GM11168 (cell line): Measurements from ENCODE around the gene RHPN2.
"Not testable (repeated sequence)": the region's sequence is repeated elsewhere in the genome, so short reads cannot be mapped to it uniquely, and the experiment has no call there.

Source experiments
- in situ Hi-C: fragments of 300-500 bp; cut with MboI; formaldehyde crosslinking; loops from one replicate; pipeline ENCODE4 v1.12.0; 2022; ENCODE audit warnings: low sequenced_read_pairs; ENCODE audit not compliant: unreplicated experiment

The RHPN2 gene

GRCh38 chr19:33035461-33035860 lies 29.2 kb downstream of the RHPN2 start:
- in situ Hi-C loops = no loop called here

DNA sequence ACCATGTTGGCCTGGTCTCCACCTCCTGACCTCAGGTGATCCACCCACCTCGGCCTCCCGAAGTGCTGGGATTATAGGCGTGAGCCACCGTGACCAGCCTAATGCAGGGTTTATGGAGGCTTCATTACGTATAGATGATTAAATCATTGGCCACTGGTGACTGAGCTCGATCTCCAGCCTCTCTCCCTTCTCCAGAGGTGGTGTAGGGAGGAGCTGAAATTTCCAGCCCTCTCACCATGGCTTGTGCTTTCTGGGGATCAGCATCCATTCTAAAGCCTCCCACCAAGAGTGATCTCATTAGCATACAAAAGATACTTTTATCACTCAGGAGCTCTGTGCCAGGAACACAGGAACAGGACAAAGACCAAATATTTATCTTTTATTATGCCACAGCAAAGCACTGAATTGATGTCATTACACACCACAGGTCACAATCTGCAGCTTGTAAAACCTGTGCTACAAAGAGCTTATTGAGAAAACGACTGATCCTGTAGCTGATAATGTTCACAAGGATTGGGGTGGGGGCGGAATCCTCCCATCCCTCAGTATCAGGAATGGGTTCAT lies 32.4 kb downstream of the RHPN2 start:
- in situ Hi-C loops = no loop called here

- in situ Hi-C loops = no loop called here
Measured at GRCh38 chr19:33029746-33030303, 34.9 kb downstream of the RHPN2 start.

GRCh38 chr19:33026602-33027001 lies 38.1 kb downstream of the RHPN2 start:
- in situ Hi-C loops = not testable (repeated sequence)

- in situ Hi-C loops = not testable (repeated sequence)
Measured at GRCh38 chr19:33025468-33026238, 39.0 kb downstream of the RHPN2 start.

- in situ Hi-C loops = no loop called here
Measured at GRCh38 chr19:33024398-33024797, 40.3 kb downstream of the RHPN2 start.

DNA sequence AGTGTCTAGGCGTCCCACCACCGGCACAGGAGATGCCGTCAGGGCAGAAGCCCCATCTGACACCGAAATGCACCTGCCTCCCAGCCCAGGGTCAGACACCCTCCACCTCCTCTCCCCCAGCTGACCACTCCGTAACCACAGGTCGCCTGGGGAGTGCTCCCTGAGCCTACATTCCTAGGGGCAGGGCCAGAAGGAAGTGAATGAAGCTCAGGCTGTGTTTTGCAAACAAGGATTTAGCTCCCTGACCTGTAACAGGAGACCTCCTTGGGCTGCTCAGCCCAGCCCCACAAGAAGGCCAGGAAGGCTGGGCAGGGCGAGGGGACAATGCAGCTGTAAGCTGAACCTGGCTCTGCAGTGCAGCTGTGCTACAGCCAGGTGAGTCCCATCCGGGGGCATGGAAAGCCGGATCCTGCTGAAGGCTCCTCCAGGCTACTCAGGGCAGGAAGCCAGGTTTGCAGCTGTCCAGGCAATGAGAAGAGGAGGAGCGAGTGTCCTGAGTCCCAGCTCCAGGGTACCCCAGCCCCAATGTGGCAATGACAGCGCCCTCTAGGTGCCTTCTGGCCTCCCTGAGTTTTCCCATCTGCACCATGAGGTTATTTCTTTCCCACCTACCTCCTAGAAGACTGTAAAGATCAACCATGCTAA lies 42.1 kb downstream of the RHPN2 start:
- in situ Hi-C loops = no loop called here

DNA sequence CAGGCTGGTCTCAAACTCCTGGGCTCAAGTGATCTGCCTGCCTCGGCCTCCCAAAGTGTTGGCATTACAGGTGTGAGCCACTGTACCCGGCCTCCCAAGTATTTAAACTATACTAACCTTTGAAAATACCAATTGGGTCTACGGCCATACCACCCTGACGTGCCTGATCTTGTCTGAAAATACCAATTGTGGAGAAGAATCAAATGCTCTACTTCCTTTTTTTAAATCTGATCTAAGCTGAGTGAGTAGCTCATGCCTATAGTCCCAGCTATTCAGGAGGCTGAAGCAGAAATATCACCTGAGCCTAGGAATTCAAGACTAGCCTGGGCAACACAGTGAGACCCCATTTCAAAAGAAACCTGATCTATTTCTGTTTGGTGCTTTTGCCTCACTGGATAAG lies 53.8 kb downstream of the RHPN2 start:
- in situ Hi-C loops = not testable (repeated sequence)

- in situ Hi-C loops = no loop called here
Measured at GRCh38 chr19:33008738-33009137, 56.0 kb downstream of the RHPN2 start.

- in situ Hi-C loops = no loop called here
Measured at GRCh38 chr19:33005440-33005839, 59.2 kb downstream of the RHPN2 start.

DNA sequence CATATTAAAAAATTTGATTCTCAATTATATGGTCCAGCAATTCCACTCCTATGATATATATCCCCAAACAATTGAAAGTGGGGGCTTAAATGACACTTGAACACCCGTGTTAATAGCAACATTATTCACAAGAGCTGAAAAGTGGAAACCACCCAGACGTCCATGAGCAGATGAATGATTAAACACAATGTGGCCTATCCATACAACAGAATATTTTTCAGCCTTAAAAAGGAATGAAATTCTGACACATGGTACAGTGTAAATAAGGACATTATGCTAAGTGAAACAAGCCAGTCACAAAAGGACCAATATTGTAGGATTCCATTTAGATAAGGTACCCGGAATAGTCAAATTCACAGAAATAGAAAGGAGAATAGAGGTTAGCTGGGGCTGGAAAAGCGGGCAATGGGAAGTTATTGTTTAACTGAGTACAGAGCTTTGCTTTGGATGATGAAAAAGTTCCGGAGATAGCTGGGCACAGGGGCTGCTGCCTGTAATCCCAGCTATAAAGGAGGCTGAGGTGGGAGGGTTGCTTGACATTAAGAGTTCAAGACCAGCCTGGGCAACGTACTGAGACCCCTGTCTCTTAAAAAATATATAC lies 61.2 kb downstream of the RHPN2 start:
- in situ Hi-C loops = not testable (repeated sequence)

GRCh38 chr19:33002126-33002865 lies 62.4 kb downstream of the RHPN2 start:
- in situ Hi-C loops = not testable (repeated sequence)

DNA sequence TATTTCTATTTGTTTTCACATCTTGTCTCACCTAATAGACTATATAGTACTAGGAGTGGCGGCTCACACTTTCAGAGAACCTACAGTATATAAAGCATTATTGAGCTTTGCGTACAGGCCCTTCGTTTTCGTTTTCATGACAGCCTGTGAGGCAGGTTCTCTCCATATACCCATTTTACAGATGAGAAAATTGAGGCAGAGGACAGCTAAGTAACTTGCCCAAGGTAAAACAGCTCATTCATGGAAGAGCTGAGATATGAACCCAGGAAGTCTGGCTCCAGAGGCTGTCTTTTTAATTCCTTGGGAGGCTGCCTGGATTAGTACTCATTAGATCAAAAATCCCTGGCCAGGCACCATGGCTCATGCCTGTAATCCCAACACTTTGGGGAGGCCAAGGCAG lies 63.8 kb downstream of the RHPN2 start:
- in situ Hi-C loops = no loop called here

DNA sequence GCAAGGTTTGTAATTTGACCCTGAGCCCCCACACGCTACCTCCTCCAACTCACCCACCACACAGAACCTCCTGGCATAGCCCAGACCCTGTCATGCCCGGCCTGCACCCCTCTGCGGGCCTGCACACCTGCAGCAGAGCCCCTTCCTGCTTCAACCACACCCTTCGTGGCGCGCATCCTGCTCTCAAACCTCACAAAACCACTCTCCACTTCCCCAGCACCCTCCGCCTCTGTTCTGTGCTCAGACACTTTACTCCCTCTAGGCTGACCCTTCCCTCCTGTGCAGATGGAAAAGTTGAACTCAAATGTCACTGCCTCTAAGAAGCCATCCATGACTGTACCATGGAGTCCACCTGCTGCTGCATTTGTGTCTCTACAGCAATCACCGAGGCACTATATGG lies 64.2 kb downstream of the RHPN2 start:
- in situ Hi-C loops = no loop called here

- in situ Hi-C loops = no loop called here
Measured at GRCh38 chr19:32998722-32999121, 66.0 kb downstream of the RHPN2 start.

DNA sequence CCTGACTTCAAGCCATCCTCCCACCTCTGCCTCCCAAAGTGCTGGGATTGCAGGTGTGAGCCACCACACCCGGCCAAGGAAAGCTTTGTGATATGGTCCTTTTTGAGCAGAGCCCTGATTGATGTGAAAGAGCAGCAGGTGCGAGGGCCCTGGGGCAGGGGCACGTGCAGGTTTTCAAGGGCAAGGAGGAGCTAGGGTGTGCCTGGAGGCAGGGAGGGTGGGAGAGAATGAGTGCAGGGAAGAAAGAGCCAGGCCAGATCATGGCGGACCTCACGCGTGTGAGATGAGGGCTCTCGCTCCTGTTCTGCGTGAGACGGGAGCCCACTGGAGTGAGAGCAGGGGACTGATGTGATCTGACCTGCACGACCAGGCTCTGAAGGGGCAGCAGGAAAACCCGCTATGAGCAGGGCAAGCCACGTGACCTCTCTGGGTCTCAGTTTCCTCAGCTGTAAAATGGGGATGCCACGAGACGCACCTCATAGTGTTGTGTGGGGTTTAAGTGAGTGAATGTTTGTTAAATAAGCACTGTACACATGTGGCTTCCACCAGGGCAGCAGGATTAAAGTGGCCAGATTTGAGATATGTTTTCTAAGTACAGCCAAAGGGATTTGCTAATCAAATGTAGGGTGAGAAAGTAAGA lies 66.9 kb downstream of the RHPN2 start:
- in situ Hi-C loops = no loop called here

GRCh38 chr19:32997061-32997464 lies 67.6 kb downstream of the RHPN2 start:
- in situ Hi-C loops = not testable (repeated sequence)

DNA sequence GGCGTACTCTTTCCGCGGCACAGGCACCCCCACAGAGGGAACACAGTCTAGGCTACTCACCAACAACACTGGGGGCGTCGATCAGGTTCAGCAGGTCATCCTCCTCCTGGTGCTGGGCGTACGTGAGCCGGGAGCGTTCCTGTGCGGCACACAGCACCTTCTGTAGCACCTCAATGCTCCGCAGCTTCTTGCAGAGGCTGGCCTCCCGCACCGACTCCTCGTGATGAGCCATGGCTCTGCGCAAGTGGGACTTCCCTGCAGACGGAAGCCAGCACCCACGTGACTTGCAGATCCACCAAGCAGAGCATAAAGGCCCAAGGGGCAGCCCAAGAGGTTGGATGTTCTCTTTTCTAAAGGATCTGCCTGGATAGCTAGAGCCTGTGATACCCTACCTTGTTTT lies 68.7 kb downstream of the RHPN2 start:
- in situ Hi-C loops = not testable (repeated sequence)

GRCh38 chr19:32988724-32989123 lies 76.0 kb downstream of the RHPN2 start:
- in situ Hi-C loops = no loop called here

GRCh38 chr19:32988254-32988653 lies 76.4 kb downstream of the RHPN2 start:
- in situ Hi-C loops = not testable (repeated sequence)
